AG04450 (cell line): ENCODE measurements around the gene CRTAP. TPM values are rescaled to one million over a fixed set of nuclear protein-coding genes. Genes with fewer than 3 reads are reported as not detected.
"Not testable (repeated sequence)": the region's sequence is repeated elsewhere in the genome, so short reads cannot be mapped to it uniquely, and the experiment has no call there.

Experiments
- CTCF ChIA-PET: fragments of 300-600, 350-600 bp; formaldehyde crosslinking; extraction: SDS; loops from one replicate; lab custom pipeline; 2022; ENCODE audit warnings: antibody characterized with exemption, inconsistent platforms; lab: Charles Lee
- POLR2A ChIA-PET: fragments of 350-600 bp; formaldehyde crosslinking; extraction: SDS; loops from one replicate; lab custom pipeline; 2021; ENCODE audit warnings: antibody characterized with exemption, inconsistent platforms; lab: Yijun Ruan, JAX
- DNase-seq: peaks from one replicate; pipeline ENCODE4 v3.0.0-alpha.2; 2011; ENCODE audit warnings: low read depth, low spot score
- H3K27ac ChIP-seq: one replicate; pipeline ENCODE4 v1.5.1; 2012; ENCODE audit warnings: low read depth, low read length, control low read depth
- H3K27me3 ChIP-seq: one replicate; pipeline ENCODE4 v1.6.0; 2012; ENCODE audit warnings: low read length; ENCODE audit not compliant: control insufficient read depth, insufficient read depth
- H3K4me3 ChIP-seq: 2 replicates; pipeline ENCODE4 v1.5.1; 2011; ENCODE audit warnings: mild to moderate bottlenecking, low read depth, low read length, control low read depth
- H3K9me3 ChIP-seq: 2 replicates; pipeline ENCODE4 v1.5.1; 2012; ENCODE audit warnings: low read length; ENCODE audit not compliant: control insufficient read depth, insufficient read depth
- CTCF ChIP-seq: IDR thresholded peaks from 2 replicates; pipeline ENCODE4 v1.5.1; 2011; ENCODE audit warnings: low read depth, low read length, control low read depth, inconsistent platforms
- polyA plus RNA-seq: library from polyadenylated mRNA; depleted of rRNA; stranded (reverse); fragments of >200 nt; gene quantifications from 2 replicates; pipeline ENCODE4 v1.2.3, GENCODE V29; 2011

The CRTAP gene
- polyA plus RNA-seq, 1 experiment = 338 TPM

DNA sequence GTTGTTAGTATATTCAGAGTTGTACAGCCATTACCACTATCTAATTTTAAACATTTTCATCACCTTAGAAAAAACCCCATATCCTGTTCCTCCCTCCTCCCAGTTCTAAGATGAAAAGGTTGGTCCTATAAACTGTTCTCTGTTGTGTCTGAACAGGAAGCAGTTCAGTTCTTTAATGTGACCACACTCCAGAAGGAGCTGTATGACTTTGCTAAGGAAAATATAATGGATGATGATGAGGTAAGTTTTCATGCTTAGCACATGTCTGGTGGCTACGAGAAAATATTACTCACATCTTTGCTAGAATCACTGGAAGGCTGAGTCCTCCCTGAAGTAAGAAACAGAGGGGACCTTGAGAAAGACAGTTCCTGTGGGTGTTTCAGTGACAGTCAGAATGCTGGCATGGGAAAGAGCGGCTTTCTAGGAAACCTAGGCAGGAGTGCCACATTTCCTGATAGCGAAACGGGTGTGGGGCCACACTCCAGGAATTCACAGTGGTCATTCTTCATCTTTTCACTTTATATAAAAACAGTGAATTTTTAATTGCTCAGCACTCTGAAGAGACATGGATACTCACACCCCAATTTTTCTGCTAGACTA lies 20.3 kb downstream of the CRTAP start:
- DNase-seq = no peak
- no peak overlapping the region for H3K4me3 ChIP-seq
- ChIA-PET POLR2A (no interaction called here), CTCF (interaction anchor here (6.7 kb wide), 1 partner anchor 239 kb away, joined by 387 read pairs; no protein-coding TSS in a partner anchor)
- TF ChIP-seq CTCF = no peak
- H3K27me3 ChIP-seq = no peaks in the 10 kb centered on the region
- H3K27ac ChIP-seq = no peak overlapping the region
- no peaks in the 10 kb centered on the region for H3K9me3 ChIP-seq

GRCh38 chr3:33137691-33138090 lies 23.9 kb downstream of the CRTAP start:
- Histone ChIP-seq H3K9me3 (no peaks in the 10 kb centered on the region), H3K27ac (no peak overlapping the region), H3K27me3 (no peaks in the 10 kb centered on the region), H3K4me3 (no peak overlapping the region)
- ChIA-PET CTCF (interaction anchor here (7.9 kb wide), 1 partner anchor 235 kb away, joined by 38 read pairs; no protein-coding TSS in a partner anchor), POLR2A (no interaction called here)
- no peak for TF ChIP-seq CTCF
- DNase-seq = no peak

- H3K27ac ChIP-seq, H3K4me3 ChIP-seq, H3K9me3 ChIP-seq, DNase-seq, H3K27me3 ChIP-seq, POLR2A ChIA-PET: not testable (repeated sequence)
- CTCF ChIA-PET = interaction anchor here (7.9 kb wide), 1 partner anchor 234 kb away, joined by 38 read pairs; no protein-coding TSS in a partner anchor
Observed at GRCh38 chr3:33139006-33139623, 25.3 kb downstream of the CRTAP start.

DNA sequence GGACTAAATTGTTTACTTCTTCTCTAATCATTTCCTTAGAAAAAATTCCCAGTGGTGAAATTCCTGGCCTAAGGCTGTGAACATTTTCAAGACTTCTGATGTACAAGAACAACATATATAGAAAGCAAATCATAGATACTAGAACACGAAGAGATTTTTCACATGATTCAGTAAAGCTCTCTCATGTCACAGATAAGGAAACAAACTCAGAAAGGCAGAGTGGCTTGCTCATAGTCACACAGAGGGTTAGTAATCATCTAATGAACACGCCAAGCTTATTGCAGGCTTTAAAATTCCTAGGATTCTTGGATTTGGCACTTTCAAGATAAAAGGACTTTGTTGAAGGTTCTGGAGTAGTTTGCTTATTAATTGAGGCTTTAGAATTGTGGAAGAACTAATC lies 26.2 kb downstream of the CRTAP start:
- Histone ChIP-seq H3K27me3 (no peaks in the 10 kb centered on the region), H3K9me3 (no peaks in the 10 kb centered on the region), H3K27ac (no peak overlapping the region), H3K4me3 (no peak overlapping the region)
- TF ChIP-seq CTCF = no peak
- DNase-seq = no peak
- ChIA-PET CTCF (interaction anchor here (1.0 to 7.9 kb wide), 3 partner anchors 8 to 636 kb away, joined by 3 to 38 read pairs (median 7); no protein-coding TSS in a partner anchor), POLR2A (no interaction called here)

DNA sequence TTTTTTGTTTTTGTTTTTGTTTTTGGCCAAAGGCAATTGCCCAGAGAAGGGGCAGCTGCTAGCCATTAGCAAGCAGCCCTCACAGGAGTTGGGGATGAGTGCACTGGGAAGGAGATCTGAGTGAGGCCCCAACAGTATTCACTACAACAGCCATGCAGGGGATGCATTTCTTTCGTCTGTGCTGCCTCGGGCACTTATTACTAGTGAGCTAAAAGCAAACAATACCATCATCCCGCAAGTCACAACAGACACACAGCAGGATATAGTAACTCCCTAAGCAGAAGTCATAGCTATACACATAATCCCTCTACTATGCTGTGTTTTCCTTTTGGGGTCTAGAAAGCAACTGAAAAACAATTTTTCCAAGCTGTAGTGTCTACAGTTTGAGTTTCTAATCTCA lies 27.2 kb downstream of the CRTAP start:
- POLR2A ChIA-PET = no interaction called here
- no peak for DNase-seq
- Histone ChIP-seq H3K4me3 (no peak overlapping the region), H3K9me3 (no peaks in the 10 kb centered on the region), H3K27ac (no peak overlapping the region), H3K27me3 (no peaks in the 10 kb centered on the region)
- no peak for TF ChIP-seq CTCF
- CTCF ChIA-PET = interaction anchor here (1.0 to 7.9 kb wide), 3 partner anchors 9 to 635 kb away, joined by 3 to 38 read pairs (median 7); no protein-coding TSS in a partner anchor
